SK-N-SH treated with all-trans-retinoic acid at 6 μM for 48 hours (cell line): Measurements from ENCODE around the gene ARHGAP44.

Experiments
- CSRNP3 ChIP-seq: fragments of 250-450 bp; sonication (Bioruptor Pico); IDR thresholded peaks from 2 replicates; pipeline ENCODE4 v1.5.1; 2021; ENCODE audit warnings: mild to moderate bottlenecking, moderate library complexity
- GLIS3 ChIP-seq: fragments of 250-450 bp; sonication (Bioruptor Pico); IDR thresholded peaks from 2 replicates; pipeline ENCODE4 v1.5.0; 2020; ENCODE audit warnings: mild to moderate bottlenecking, moderate library complexity
- OSR1 ChIP-seq: fragments of 250-450 bp; sonication (Bioruptor Pico); IDR thresholded peaks from 2 replicates; pipeline ENCODE4 v1.8.0; 2022; ENCODE audit warnings: moderate library complexity, mild to moderate bottlenecking, inconsistent platforms
- PATZ1 ChIP-seq: fragments of 250-450 bp; sonication (Bioruptor Pico); IDR thresholded peaks from 2 replicates; pipeline ENCODE4 v1.8.0; 2020; ENCODE audit warnings: mild to moderate bottlenecking, moderate library complexity, borderline replicate concordance
- PPARA ChIP-seq: fragments of 250-450 bp; sonication (Bioruptor Pico); IDR thresholded peaks from 2 replicates; pipeline ENCODE4 v1.5.0; 2020; ENCODE audit warnings: mild to moderate bottlenecking, borderline replicate concordance
- ZFP30 ChIP-seq: fragments of 450-650 bp; formaldehyde crosslinking; IDR thresholded peaks from 2 replicates; pipeline ENCODE4 v1.5.0; 2022; ENCODE audit warnings: mild to moderate bottlenecking, moderate library complexity
- ZNF70 ChIP-seq: fragments of 450-650 bp; formaldehyde crosslinking; IDR thresholded peaks from 2 replicates; pipeline ENCODE4 v1.5.0; 2020; ENCODE audit warnings: mild to moderate bottlenecking, moderate library complexity
- TF ChIP-seq, protein P1 (sequence below): fragments of 250-450 bp; sonication (Bioruptor Pico); IDR thresholded peaks from 2 replicates; pipeline ENCODE4 v1.5.1; 2020; ENCODE audit warnings: low read depth, mild to moderate bottlenecking, moderate library complexity

DNA sequence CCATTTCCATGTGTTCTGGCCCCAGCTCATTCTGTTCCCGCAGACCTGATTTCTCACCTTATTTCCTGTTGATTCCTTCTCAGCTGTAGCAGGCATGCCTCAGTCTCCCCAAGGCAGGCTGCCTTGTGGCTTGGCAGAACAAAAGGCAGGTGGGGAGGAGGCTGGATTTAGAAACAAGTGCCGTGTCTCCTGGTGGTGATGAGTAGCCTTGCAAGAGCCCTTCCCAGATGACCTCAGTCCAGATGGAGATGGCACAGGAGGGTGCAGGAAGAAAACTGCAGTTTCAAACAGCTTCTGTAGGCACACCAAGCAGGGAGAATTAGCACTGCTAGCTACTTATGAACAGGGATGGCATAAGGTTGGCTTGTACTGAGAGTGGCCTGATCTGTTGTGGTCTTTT, 64.6 kb downstream of the ARHGAP44 start:
- TF ChIP-seq, protein P1, sequence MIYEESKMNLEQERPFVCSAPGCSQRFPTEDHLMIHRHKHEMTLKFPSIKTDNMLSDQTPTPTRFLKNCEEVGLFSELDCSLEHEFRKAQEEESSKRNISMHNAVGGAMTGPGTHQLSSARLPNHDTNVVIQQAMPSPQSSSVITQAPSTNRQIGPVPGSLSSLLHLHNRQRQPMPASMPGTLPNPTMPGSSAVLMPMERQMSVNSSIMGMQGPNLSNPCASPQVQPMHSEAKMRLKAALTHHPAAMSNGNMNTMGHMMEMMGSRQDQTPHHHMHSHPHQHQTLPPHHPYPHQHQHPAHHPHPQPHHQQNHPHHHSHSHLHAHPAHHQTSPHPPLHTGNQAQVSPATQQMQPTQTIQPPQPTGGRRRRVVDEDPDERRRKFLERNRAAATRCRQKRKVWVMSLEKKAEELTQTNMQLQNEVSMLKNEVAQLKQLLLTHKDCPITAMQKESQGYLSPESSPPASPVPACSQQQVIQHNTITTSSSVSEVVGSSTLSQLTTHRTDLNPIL (CRISPR knock-in tag), result no peak
- TF ChIP-seq PATZ1 (CRISPR knock-in tag), result no peak
- no peak for TF ChIP-seq CSRNP3
- TF ChIP-seq PPARA (CRISPR knock-in tag), result no peak
- no peak for TF ChIP-seq ZFP30 (CRISPR knock-in tag)
- no peak for TF ChIP-seq GLIS3 (CRISPR knock-in tag)
- TF ChIP-seq ZNF70 (CRISPR knock-in tag), result no peak
- no peak for TF ChIP-seq OSR1 (CRISPR knock-in tag)
